PC-9 (cell line): ENCODE results near the gene FAM209A. TPM values are rescaled to one million over a fixed set of nuclear protein-coding genes. Genes with fewer than 3 reads are reported as not detected.

Source experiments
- BruUV-seq: library from RNA; stranded (reverse); fragments of 400-500 nt; replicated peaks from 2 replicates; lab custom pipeline; 2021; lab: Mats Ljungman, UMichigan
- CTCF ChIA-PET: fragments of 300-600 bp; sonication (Branson Sonifier 250); formaldehyde crosslinking; loops from one replicate; lab custom pipeline; 2022; ENCODE audit warnings: antibody characterized with exemption; lab: Charles Lee
- POLR2A ChIA-PET: fragments of 300-600 bp; sonication (Branson Sonifier 250); formaldehyde crosslinking; loops from one replicate; lab custom pipeline; 2022; ENCODE audit warnings: antibody characterized with exemption; ENCODE audit not compliant: unreplicated experiment; lab: Charles Lee
- DNase-seq, 2 experiments: peaks; one replicate each; pipeline versions ENCODE4 v3.0.0 to v3.0.0-alpha.2; 2015 to 2022; ENCODE audit warnings: mixed read lengths in 1 of 2
- H2AFZ ChIP-seq: fragments of 200-600 bp; sonication (generic); 2 replicates; pipeline ENCODE4 v1.8.1; 2017; ENCODE audit warnings: antibody characterized with exemption
- H3F3A ChIP-seq: fragments of 200-600 bp; sonication (generic); 2 replicates; pipeline ENCODE4 v1.8.1; 2017; ENCODE audit warnings: antibody characterized with exemption, mild to moderate bottlenecking, low read depth; ENCODE audit not compliant: insufficient read depth
- H3K27ac ChIP-seq: fragments of 200-600 bp; sonication (generic); 2 replicates; pipeline ENCODE4 v1.6.1; 2016; ENCODE audit warnings: mixed run types
- H3K27me3 ChIP-seq: fragments of 200-600 bp; sonication (generic); 2 replicates; pipeline ENCODE4 v1.6.1; 2016; ENCODE audit warnings: low read depth, mixed run types; ENCODE audit not compliant: insufficient read depth
- H3K36me3 ChIP-seq: fragments of 200-600 bp; sonication (generic); 2 replicates; pipeline ENCODE4 v1.6.1; 2016; ENCODE audit warnings: low read depth, mixed run types
- H3K4me1 ChIP-seq: fragments of 200-600 bp; sonication (generic); replicated peaks from 2 replicates; pipeline ENCODE4 v1.6.1; 2016; ENCODE audit warnings: mixed run types; ENCODE audit not compliant: insufficient read depth
- H3K4me2 ChIP-seq: fragments of 200-600 bp; sonication (generic); 2 replicates; pipeline ENCODE4 v1.6.1; 2017; ENCODE audit warnings: mixed run types
- H3K4me3 ChIP-seq: fragments of 200-600 bp; sonication (generic); 2 replicates; pipeline ENCODE4 v1.6.1; 2016; ENCODE audit warnings: mixed run types
- H3K79me2 ChIP-seq: fragments of 200-600 bp; sonication (generic); 2 replicates; pipeline ENCODE4 v1.6.1; 2017; ENCODE audit warnings: low read depth, mixed run types
- H3K9me2 ChIP-seq: fragments of 200-600 bp; sonication (generic); 2 replicates; pipeline ENCODE4 v1.8.1; 2017; ENCODE audit warnings: mild to moderate bottlenecking; ENCODE audit not compliant: insufficient read depth
- H3K9me3 ChIP-seq: fragments of 200-600 bp; sonication (generic); 2 replicates; pipeline ENCODE4 v1.8.1; 2016; ENCODE audit warnings: low read depth; ENCODE audit not compliant: insufficient read depth
- H4K20me1 ChIP-seq: fragments of 200-600 bp; sonication (generic); 2 replicates; pipeline ENCODE4 v1.8.1; 2017; ENCODE audit not compliant: insufficient read depth
- EZH2 ChIP-seq: fragments of 200-600 bp; sonication (generic); IDR thresholded peaks from 2 replicates; pipeline ENCODE4 v1.8.0; 2017; ENCODE audit warnings: antibody characterized with exemption, low read depth
- intact Hi-C: fragments of 100-400 bp; cut with micrococcal nuclease; formaldehyde crosslinking; loops from one replicate; pipeline ENCODE4 v1.10.0; 2022; ENCODE audit not compliant: unreplicated experiment
- total RNA-seq: library from RNA; stranded (reverse); gene quantifications from 2 replicates; pipeline ENCODE4 v1.2.3, GENCODE V29; 2021
- TF ChIP-seq, protein P1 (sequence below): fragments of 200-600 bp; sonication (generic); conservative IDR thresholded peaks from 2 replicates; pipeline ENCODE4 v1.6.1; 2017; ENCODE audit warnings: mixed run types, antibody characterized with exemption, mild to moderate bottlenecking, moderate library complexity

The FAM209A gene
- total RNA-seq, 1 experiment from 2014 or later, result not detected

DNA sequence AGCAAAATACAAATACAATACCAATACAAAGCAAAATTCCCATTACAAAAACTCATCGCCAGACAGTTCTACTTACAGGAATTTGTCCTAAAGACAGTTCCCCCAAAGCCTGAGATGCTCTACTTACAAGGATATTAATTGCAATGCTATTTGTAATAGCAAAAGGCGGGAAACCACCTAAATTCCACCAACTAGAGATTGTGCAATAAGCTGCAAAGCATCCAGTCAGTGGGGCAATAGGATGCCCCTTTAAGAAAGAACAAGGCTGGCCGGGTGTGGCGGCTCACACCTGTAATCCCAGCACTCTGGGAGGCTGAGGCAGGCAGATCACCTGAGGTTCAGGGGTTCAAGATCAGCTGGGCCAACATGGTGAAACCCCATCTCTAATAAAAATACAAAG is 47.6 kb downstream of the FAM209A start:
- Histone ChIP-seq H3K4me3 (no peak overlapping the region), H3K4me1 (peaks cover 5% of the 10 kb centered on the region), H2AFZ (no peak overlapping the region), H3F3A (peaks cover 5% of the 10 kb centered on the region), H3K27me3 (no peaks in the 10 kb centered on the region), H4K20me1 (no peaks in the 10 kb centered on the region), H3K36me3 (no peaks in the 10 kb centered on the region), H3K27ac (no peak overlapping the region), H3K4me2 (no peak overlapping the region), H3K79me2 (no peaks in the 10 kb centered on the region), H3K9me3 (0 out of 2 replicates have a peak, but pooled peaks cover 3% of the 10 kb centered on the region), H3K9me2 (no peaks in the 10 kb centered on the region)
- DNase-seq, result no peak
- POLR2A ChIA-PET, result no interaction called here
- CTCF ChIA-PET, result no interaction called here
- BruUV-seq, result no TSS peak
- TF ChIP-seq, protein P1, sequence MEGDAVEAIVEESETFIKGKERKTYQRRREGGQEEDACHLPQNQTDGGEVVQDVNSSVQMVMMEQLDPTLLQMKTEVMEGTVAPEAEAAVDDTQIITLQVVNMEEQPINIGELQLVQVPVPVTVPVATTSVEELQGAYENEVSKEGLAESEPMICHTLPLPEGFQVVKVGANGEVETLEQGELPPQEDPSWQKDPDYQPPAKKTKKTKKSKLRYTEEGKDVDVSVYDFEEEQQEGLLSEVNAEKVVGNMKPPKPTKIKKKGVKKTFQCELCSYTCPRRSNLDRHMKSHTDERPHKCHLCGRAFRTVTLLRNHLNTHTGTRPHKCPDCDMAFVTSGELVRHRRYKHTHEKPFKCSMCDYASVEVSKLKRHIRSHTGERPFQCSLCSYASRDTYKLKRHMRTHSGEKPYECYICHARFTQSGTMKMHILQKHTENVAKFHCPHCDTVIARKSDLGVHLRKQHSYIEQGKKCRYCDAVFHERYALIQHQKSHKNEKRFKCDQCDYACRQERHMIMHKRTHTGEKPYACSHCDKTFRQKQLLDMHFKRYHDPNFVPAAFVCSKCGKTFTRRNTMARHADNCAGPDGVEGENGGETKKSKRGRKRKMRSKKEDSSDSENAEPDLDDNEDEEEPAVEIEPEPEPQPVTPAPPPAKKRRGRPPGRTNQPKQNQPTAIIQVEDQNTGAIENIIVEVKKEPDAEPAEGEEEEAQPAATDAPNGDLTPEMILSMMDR, result no peak
- TF ChIP-seq EZH2, result no peak
- intact Hi-C loops, result no loop called here

DNA sequence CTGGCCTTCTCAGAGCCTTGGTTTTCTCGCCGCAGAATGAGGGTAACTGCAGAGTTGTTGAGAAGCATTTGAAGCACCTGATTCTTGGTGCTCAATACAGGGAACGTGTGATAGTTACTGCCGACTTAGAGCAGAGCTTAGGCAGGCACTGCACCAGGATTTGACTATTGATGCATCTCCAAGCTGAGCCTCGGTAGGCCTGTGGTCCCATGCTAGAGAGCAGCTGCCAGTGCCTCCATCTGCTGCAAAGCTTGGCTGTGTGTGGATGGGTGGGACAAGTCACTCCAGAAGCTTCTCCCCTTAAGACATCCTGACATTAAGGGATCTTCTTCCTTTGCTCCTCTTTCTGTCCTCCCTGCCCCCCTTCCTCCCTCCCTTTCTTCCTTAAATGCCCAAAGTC is 49.4 kb downstream of the FAM209A start:
- DNase-seq, result no peak
- Histone ChIP-seq H3K4me2 (no peak overlapping the region), H3K27ac (no peak overlapping the region), H3K9me2 (no peaks in the 10 kb centered on the region), H3K36me3 (no peaks in the 10 kb centered on the region), H2AFZ (no peak overlapping the region), H3K79me2 (no peaks in the 10 kb centered on the region), H3F3A (peaks cover 5% of the 10 kb centered on the region), H3K27me3 (no peaks in the 10 kb centered on the region), H3K4me1 (peaks cover 5% of the 10 kb centered on the region), H3K4me3 (no peak overlapping the region), H3K9me3 (no peaks in the 10 kb centered on the region), H4K20me1 (no peaks in the 10 kb centered on the region)
- TF ChIP-seq EZH2, result no peak
- TF ChIP-seq, protein P1, result no peak
- CTCF ChIA-PET, result no interaction called here
- intact Hi-C loops, result no loop called here
- no TSS peak for BruUV-seq
- POLR2A ChIA-PET, result no interaction called here

DNA sequence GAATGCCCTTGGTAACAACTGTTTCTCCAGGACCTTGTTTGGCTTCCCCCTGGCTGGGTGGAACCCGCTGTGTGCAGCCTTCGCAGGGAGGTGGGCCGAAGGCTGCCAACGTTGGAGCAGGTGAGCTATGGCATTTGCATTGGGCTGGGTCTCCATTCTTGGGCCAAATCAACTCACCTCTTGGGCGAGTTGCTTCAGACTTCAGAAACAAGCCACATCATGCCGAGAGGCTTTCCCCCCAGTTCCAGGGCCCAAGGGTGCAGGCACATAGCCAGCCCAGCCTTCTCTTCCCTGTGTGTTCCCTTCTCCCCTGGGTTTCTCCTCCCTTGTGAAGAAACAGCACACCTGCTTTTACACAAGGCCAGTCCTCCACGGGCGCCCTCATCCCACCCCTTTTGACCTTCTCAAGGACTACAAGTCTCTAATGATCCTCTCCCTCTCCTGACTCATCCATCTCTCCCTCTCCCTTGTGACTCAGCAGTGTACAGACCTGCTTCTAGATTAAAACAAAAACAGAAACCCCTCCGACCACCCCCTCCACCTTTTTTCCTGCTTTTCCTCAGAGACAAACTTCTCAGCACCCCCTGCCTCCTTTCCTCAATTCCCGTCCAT is 50.1 kb downstream of the FAM209A start:
- peaks cover 12% of the 10 kb centered on the region for H3K4me1 ChIP-seq
- H3K4me3 ChIP-seq, result no peak overlapping the region
- BruUV-seq, result no TSS peak
- no peak overlapping the region for H3K27ac ChIP-seq
- ChIA-PET CTCF (no interaction called here), POLR2A (no interaction called here)
- TF ChIP-seq, protein P1, result no peak
- no peak for TF ChIP-seq EZH2
- H4K20me1 ChIP-seq, result no peaks in the 10 kb centered on the region
- H3F3A ChIP-seq, result peaks cover 8% of the 10 kb centered on the region
- no peaks in the 10 kb centered on the region for H3K79me2 ChIP-seq
- no peak overlapping the region for H2AFZ ChIP-seq
- DNase-seq, result no peak
- H3K9me2 ChIP-seq, result no peaks in the 10 kb centered on the region
- H3K36me3 ChIP-seq, result no peaks in the 10 kb centered on the region
- H3K4me2 ChIP-seq, result no peak overlapping the region
- H3K27me3 ChIP-seq, result no peaks in the 10 kb centered on the region
- intact Hi-C loops, result no loop called here
- H3K9me3 ChIP-seq, result no peaks in the 10 kb centered on the region
